DOHH2 (cell line): ENCODE measurements around the gene ASCC2.
"Not testable (repeated sequence)": the region's sequence is repeated elsewhere in the genome, so short reads cannot be mapped to it uniquely, and the experiment has no call there.

Experiments
- H3F3A ChIP-seq: fragments of 200-600 bp; sonication (generic), shearing (Covaris generic); 2 replicates; pipeline ENCODE4 v1.6.0; 2016; ENCODE audit warnings: antibody characterized with exemption, mild to moderate bottlenecking; ENCODE audit not compliant: control insufficient read depth, insufficient read depth
- H3K27ac ChIP-seq: fragments of 200-600 bp; sonication (generic); 2 replicates; pipeline ENCODE4 v1.5.1; 2014; ENCODE audit warnings: low read depth, mild to moderate bottlenecking, low read length, moderate library complexity
- H3K27me3 ChIP-seq: fragments of 200-600 bp; sonication (generic); 2 replicates; pipeline ENCODE4 v1.6.1; 2014; ENCODE audit warnings: mild to moderate bottlenecking, low read length, mixed read lengths; ENCODE audit not compliant: control insufficient read depth
- H3K36me3 ChIP-seq: fragments of 200-600 bp; sonication (generic); 2 replicates; pipeline ENCODE4 v1.6.1; 2014; ENCODE audit warnings: mild to moderate bottlenecking, low read length, moderate library complexity, mixed read lengths; ENCODE audit not compliant: control insufficient read depth
- H3K4me1 ChIP-seq: fragments of 200-600 bp; sonication (generic); 2 replicates; pipeline ENCODE4 v1.6.1; 2014; ENCODE audit warnings: mild to moderate bottlenecking, low read length, mixed read lengths; ENCODE audit not compliant: control insufficient read depth
- H3K4me2 ChIP-seq: fragments of 200-600 bp; sonication (generic); 2 replicates; pipeline ENCODE4 v1.6.0; 2014; ENCODE audit warnings: mild to moderate bottlenecking, low read length, moderate library complexity
- H3K4me3 ChIP-seq: fragments of 200-600 bp; sonication (generic); 2 replicates; pipeline ENCODE4 v1.5.1; 2014; ENCODE audit warnings: mild to moderate bottlenecking, low read length, mixed read lengths
- H3K79me2 ChIP-seq: fragments of 200-600 bp; sonication (generic); 2 replicates; pipeline ENCODE4 v1.6.1; 2014; ENCODE audit warnings: mild to moderate bottlenecking, low read length, mixed read lengths; ENCODE audit not compliant: control insufficient read depth
- H3K9me2 ChIP-seq: fragments of 200-600 bp; sonication (generic); replicated peaks from 2 replicates; pipeline ENCODE4 v1.6.1; 2014; ENCODE audit warnings: mild to moderate bottlenecking, low read length, mixed read lengths; ENCODE audit not compliant: control insufficient read depth
- H3K9me3 ChIP-seq: fragments of 200-600 bp; sonication (generic); 2 replicates; pipeline ENCODE4 v1.6.1; 2014; ENCODE audit warnings: antibody characterized with exemption, low read length, mixed read lengths; ENCODE audit not compliant: control insufficient read depth, insufficient read depth
- H4K20me1 ChIP-seq: fragments of 200-600 bp; sonication (generic); 2 replicates; pipeline ENCODE4 v1.6.0; 2014; ENCODE audit warnings: low read depth, mild to moderate bottlenecking, antibody characterized with exemption, low read length, moderate library complexity; ENCODE audit not compliant: control insufficient read depth, insufficient read depth
- CTCF ChIP-seq: fragments of 200-600 bp; sonication (generic); IDR thresholded peaks from one replicate; pipeline ENCODE4 v1.5.1; 2014; ENCODE audit warnings: antibody characterized with exemption, mild to moderate bottlenecking, low read depth, low read length; ENCODE audit not compliant: poor library complexity, severe bottlenecking
- EZH2phosphoT487 ChIP-seq: fragments of 200-600 bp; sonication (generic); IDR thresholded peaks from 2 replicates; pipeline ENCODE4 v1.6.1; 2017; ENCODE audit warnings: borderline replicate concordance, mild to moderate bottlenecking, antibody characterized with exemption, low read length, moderate library complexity, mixed read lengths

Gene ASCC2

GRCh38 chr22:29756341-29756740 lies 81.7 kb downstream of the ASCC2 start:
- no peaks in the 10 kb centered on the region for H3F3A ChIP-seq
- H3K27ac ChIP-seq: no peak overlapping the region
- H3K9me2 ChIP-seq: no peaks in the 10 kb centered on the region
- H3K4me3 ChIP-seq: no peak overlapping the region
- no peak overlapping the region for H3K4me2 ChIP-seq
- H3K36me3 ChIP-seq: no peaks in the 10 kb centered on the region
- H3K27me3 ChIP-seq: no peaks in the 10 kb centered on the region
- no peaks in the 10 kb centered on the region for H3K9me3 ChIP-seq
- TF ChIP-seq EZH2phosphoT487 (no peak), CTCF (no peak)
- no peaks in the 10 kb centered on the region for H3K4me1 ChIP-seq
- no peaks in the 10 kb centered on the region for H4K20me1 ChIP-seq
- no peaks in the 10 kb centered on the region for H3K79me2 ChIP-seq

GRCh38 chr22:29755889-29756288 lies 82.2 kb downstream of the ASCC2 start:
- Histone ChIP-seq H3K4me2 (no peak overlapping the region), H3K4me1 (no peaks in the 10 kb centered on the region)
- TF ChIP-seq CTCF (no peak), EZH2phosphoT487 (no peak)

GRCh38 chr22:29754658-29755395 lies 83.2 kb downstream of the ASCC2 start:
- not testable (repeated sequence) for H3K9me2 ChIP-seq, H3K27ac ChIP-seq, H3K79me2 ChIP-seq, H3K4me3 ChIP-seq, H3F3A ChIP-seq, H3K4me2 ChIP-seq, H3K9me3 ChIP-seq, H3K4me1 ChIP-seq, H4K20me1 ChIP-seq, H3K27me3 ChIP-seq, H3K36me3 ChIP-seq

More at GRCh38 chr22:29755889-29756288, 82.2 kb downstream of the ASCC2 start:
- H3K9me2 ChIP-seq: no peaks in the 10 kb centered on the region
- H3K79me2 ChIP-seq: no peaks in the 10 kb centered on the region
- no peak overlapping the region for H3K27ac ChIP-seq
- H3K27me3 ChIP-seq: no peaks in the 10 kb centered on the region
- H3K4me3 ChIP-seq: no peak overlapping the region
- H3K9me3 ChIP-seq: no peaks in the 10 kb centered on the region
- H4K20me1 ChIP-seq: no peaks in the 10 kb centered on the region
- H3K36me3 ChIP-seq: no peaks in the 10 kb centered on the region
- H3F3A ChIP-seq: no peaks in the 10 kb centered on the region

GRCh38 chr22:29753808-29754657 lies 84.0 kb downstream of the ASCC2 start:
- no peaks in the 10 kb centered on the region for H3K9me2 ChIP-seq
- H3K4me2 ChIP-seq: no peak overlapping the region

More at GRCh38 chr22:29753808-29754657, 84.0 kb downstream of the ASCC2 start:
- Histone ChIP-seq H3K36me3 (no peaks in the 10 kb centered on the region), H3F3A (no peaks in the 10 kb centered on the region), H3K27me3 (no peaks in the 10 kb centered on the region), H3K9me3 (no peaks in the 10 kb centered on the region), H3K4me1 (no peaks in the 10 kb centered on the region), H3K79me2 (no peaks in the 10 kb centered on the region), H4K20me1 (no peaks in the 10 kb centered on the region), H3K4me3 (no peak overlapping the region), H3K27ac (no peak overlapping the region)
- TF ChIP-seq CTCF (no peak), EZH2phosphoT487 (no peak)
